B cell (primary cell): Measurements from ENCODE around the gene CACNA2D3. TPM values are rescaled to one million over a fixed set of nuclear protein-coding genes. Genes with fewer than 3 reads are reported as not detected.

Source experiments
- ATAC-seq: fragments of 200-7000 bp; cut with Tn5 transposase; one replicate; pipeline ENCODE4 v1.10.0; 2021; ENCODE audit warnings: low read depth, mild to moderate bottlenecking, moderate number of reproducible peaks, moderate library complexity
- CTCF ChIA-PET: fragments of 350-600 bp; sonication (Branson Sonifier 250); formaldehyde crosslinking; loops from one replicate; lab custom pipeline; 2021; ENCODE audit warnings: antibody characterized with exemption, inconsistent platforms; lab: Charles Lee
- POLR2A ChIA-PET: fragments of 350-600 bp; sonication (Branson Sonifier 250); formaldehyde crosslinking; loops from one replicate; lab custom pipeline; 2021; ENCODE audit warnings: antibody characterized with exemption; lab: Charles Lee
- DNase-seq: peaks from one replicate; pipeline ENCODE4 v3.0.0; 2013
- H2AFZ ChIP-seq: 2 replicates; pipeline ENCODE4 v1.6.1; 2012; ENCODE audit warnings: mild to moderate bottlenecking, low read depth, low read length; ENCODE audit not compliant: insufficient read depth, poor library complexity, severe bottlenecking
- H3K27ac ChIP-seq, 2 donors: 1 replicate in 1 of 2; 2 replicates in 1 of 2; pipeline ENCODE4 v1.5.1; 2012 to 2013; ENCODE audit warnings: low read length in 2 of 2, mild to moderate bottlenecking in 2 of 2, moderate library complexity in 1 of 2
- H3K27me3 ChIP-seq, 4 experiments: fragments of 200-600 bp in 1 of 4; sonication (generic) in 1 of 4; replicated peaks in 1 of 4; 1 replicate in 2 of 4; 2 replicates in 2 of 4; pipeline versions ENCODE4 v1.6.1 to v1.7.0; 2013 to 2016; ENCODE audit warnings: low read length in 3 of 4, mild to moderate bottlenecking in 2 of 4, mixed read lengths in 1 of 4, moderate library complexity in 1 of 4; ENCODE audit not compliant: insufficient read depth in 4 of 4, control insufficient read depth in 3 of 4; ENCODE audit errors: control extremely low read depth in 1 of 4
- H3K36me3 ChIP-seq, 2 experiments: replicated peaks in 1 of 2; 1 replicate in 1 of 2; 2 replicates in 1 of 2; pipeline versions ENCODE4 v1.6.1 to v1.7.1; 2013; ENCODE audit warnings: low read length in 1 of 2; ENCODE audit not compliant: insufficient read depth in 2 of 2, control insufficient read depth in 1 of 2; ENCODE audit errors: control extremely low read depth in 1 of 2, extremely low read depth in 1 of 2
- H3K4me1 ChIP-seq, 2 donors: fragments of 200-600 bp in 1 of 2; sonication (generic) in 1 of 2; 1 replicate in 1 of 2; 2 replicates in 1 of 2; pipeline versions ENCODE4 v1.5.1 to v1.6.1; 2013 to 2017; ENCODE audit warnings: low read length in 2 of 2; ENCODE audit not compliant: control insufficient read depth in 2 of 2, insufficient read depth in 2 of 2
- H3K4me2 ChIP-seq: replicated peaks from 2 replicates; pipeline ENCODE3; 2012; ENCODE audit warnings: mild to moderate bottlenecking, low read depth, low read length; ENCODE audit not compliant: poor library complexity, severe bottlenecking
- H3K4me3 ChIP-seq, 5 experiments: fragments of 200-600 bp in 1 of 5; sonication (generic) in 1 of 5; 1 replicate in 3 of 5; 2 replicates in 2 of 5; pipeline versions ENCODE4 v1.5.1 to v1.7.0; 2011 to 2016; ENCODE audit warnings: low read length in 4 of 5, mild to moderate bottlenecking in 4 of 5, low read depth in 2 of 5, control low read depth in 1 of 5, moderate library complexity in 1 of 5; ENCODE audit not compliant: insufficient read depth in 1 of 5; ENCODE audit errors: control extremely low read depth in 1 of 5, extremely low read depth in 1 of 5
- H3K79me2 ChIP-seq: fragments of 200-600 bp; sonication (generic); one replicate; pipeline ENCODE4 v1.6.0; 2016; ENCODE audit warnings: low read length; ENCODE audit not compliant: control insufficient read depth, insufficient read depth
- H3K9ac ChIP-seq: fragments of 200-600 bp; sonication (generic); 2 replicates; pipeline ENCODE4 v1.6.1; 2017; ENCODE audit warnings: mild to moderate bottlenecking, low read length, moderate library complexity
- H3K9me3 ChIP-seq, 3 donors: one replicate each; pipeline versions ENCODE4 v1.6.1 to v1.7.1; 2013; ENCODE audit warnings: low read length in 2 of 3; ENCODE audit not compliant: control insufficient read depth in 2 of 3, insufficient read depth in 1 of 3; ENCODE audit errors: control extremely low read depth in 1 of 3
- H4K20me1 ChIP-seq: 2 replicates; pipeline ENCODE4 v1.6.0; 2012; ENCODE audit warnings: mild to moderate bottlenecking, low read length; ENCODE audit not compliant: insufficient read depth, control insufficient read depth, poor library complexity, severe bottlenecking
- H3K27ac Mint-ChIP-seq: one replicate; pipeline ENCODE4 v1.8.0; 2021; ENCODE audit warnings: mixed read lengths
- H3K27me3 Mint-ChIP-seq: one replicate; pipeline ENCODE4 v1.8.0; 2021; ENCODE audit warnings: mixed read lengths
- H3K4me1 Mint-ChIP-seq: one replicate; pipeline ENCODE4 v1.8.0; 2021; ENCODE audit warnings: mixed read lengths
- H3K4me3 Mint-ChIP-seq: one replicate; pipeline ENCODE4 v1.8.0; 2021; ENCODE audit warnings: mixed read lengths
- H3K9me3 Mint-ChIP-seq: one replicate; pipeline ENCODE4 v1.8.0; 2022; ENCODE audit warnings: mixed read lengths; ENCODE audit not compliant: insufficient read depth
- CTCF ChIP-seq: fragments of 200-600 bp; IDR thresholded peaks from one replicate; pipeline ENCODE4 v1.8.0; 2022; ENCODE audit warnings: antibody characterized with exemption, mild to moderate bottlenecking
- EZH2 ChIP-seq: IDR thresholded peaks from 2 replicates; pipeline ENCODE4 v1.6.1; 2012; ENCODE audit warnings: borderline replicate concordance, low read depth, mild to moderate bottlenecking, moderate library complexity, low read length; ENCODE audit not compliant: insufficient read depth, poor library complexity, severe bottlenecking
- WGBS: methylation state at CpG from one replicate; pipeline ENCODE4 v1.1.5; 2013; ENCODE audit warnings: missing lambda C conversion rate; ENCODE audit not compliant: insufficient coverage; 5-methylcytosine and 5-hydroxymethylcytosine counted together
- intact Hi-C: fragments of 100-400 bp; cut with micrococcal nuclease; formaldehyde crosslinking; loops from one replicate; pipeline ENCODE4 v1.10.0; 2022
- polyA plus RNA-seq: library from polyadenylated mRNA; depleted of rRNA; stranded (reverse); fragments of >200 nt; gene quantifications from 2 replicates; pipeline ENCODE4 v1.2.3, GENCODE V29; 2012
- total RNA-seq, 2 donors: library from RNA; stranded (reverse); fragments of 120-200 nt in 1 of 2; gene quantifications; 1 replicate in 1 of 2; 2 replicates in 1 of 2; pipeline versions ENCODE4 v1.2.3 to v1.2.4, GENCODE V29; 2013 to 2022

CACNA2D3 gene
- total and polyA plus RNA-seq, 2 donors (not counting 1 experiment from before 2014, with no cell fraction given) = not detected

GRCh38 chr3:54625805-54626787 is 503.7 kb downstream of the CACNA2D3 start:
- Histone ChIP-seq H3K27me3 (no peaks in the 10 kb centered on the region), H3K4me1 (no peaks in the 10 kb centered on the region), H3K36me3 (no peaks in the 10 kb centered on the region), H2AFZ (no peak overlapping the region), H3K4me2 (no peak overlapping the region), H4K20me1 (no peaks in the 10 kb centered on the region), H3K4me3 (no peak overlapping the region), H3K27ac (no peak overlapping the region), H3K9ac (no peak overlapping the region), H3K9me3 (peaks cover 0 to 18% (median 0%) of the 10 kb centered on the region in 3 donors), H3K79me2 (no peaks in the 10 kb centered on the region)
- Mint-ChIP-seq H3K9me3 (peaks cover 6% of the 10 kb centered on the region), H3K27me3 (no peaks in the 10 kb centered on the region), H3K4me3 (no peak overlapping the region), H3K27ac (no peak overlapping the region), H3K4me1 (no peaks in the 10 kb centered on the region)
- WGBS = 94% methylated on average over 33 of the region's 43 CpGs
- POLR2A ChIA-PET = no interaction called here
- no peak for DNase-seq
- no peak for ATAC-seq
- TF ChIP-seq CTCF (no peak), EZH2 (no peak)
- CTCF ChIA-PET = no interaction called here
- intact Hi-C loops = no loop called here

GRCh38 chr3:54628888-54629441 is 506.6 kb downstream of the CACNA2D3 start:
- CTCF ChIA-PET = no interaction called here
- Histone ChIP-seq H2AFZ (no peak overlapping the region), H3K4me3 (no peak overlapping the region), H3K9me3 (peaks cover 0 to 16% (median 0%) of the 10 kb centered on the region in 3 donors), H3K4me1 (no peaks in the 10 kb centered on the region), H3K79me2 (no peaks in the 10 kb centered on the region), H3K36me3 (no peaks in the 10 kb centered on the region), H4K20me1 (no peaks in the 10 kb centered on the region), H3K9ac (no peak overlapping the region), H3K27ac (no peak overlapping the region), H3K4me2 (no peak overlapping the region), H3K27me3 (no peaks in the 10 kb centered on the region)
- ATAC-seq (no peak), DNase-seq (no peak)
- TF ChIP-seq EZH2 = no peak
- TF ChIP-seq CTCF = no peak
- H3K27me3 Mint-ChIP-seq = no peaks in the 10 kb centered on the region
- H3K4me1 Mint-ChIP-seq = no peaks in the 10 kb centered on the region
- no peak overlapping the region for H3K27ac Mint-ChIP-seq
- POLR2A ChIA-PET = no interaction called here
- H3K4me3 Mint-ChIP-seq = no peak overlapping the region
- H3K9me3 Mint-ChIP-seq = peaks cover 6% of the 10 kb centered on the region
- WGBS = 79% methylated on average over 2 of the region's 3 CpGs
- intact Hi-C loops = no loop called here
